Measurements from ENCODE around the gene GRK4.

DNA sequence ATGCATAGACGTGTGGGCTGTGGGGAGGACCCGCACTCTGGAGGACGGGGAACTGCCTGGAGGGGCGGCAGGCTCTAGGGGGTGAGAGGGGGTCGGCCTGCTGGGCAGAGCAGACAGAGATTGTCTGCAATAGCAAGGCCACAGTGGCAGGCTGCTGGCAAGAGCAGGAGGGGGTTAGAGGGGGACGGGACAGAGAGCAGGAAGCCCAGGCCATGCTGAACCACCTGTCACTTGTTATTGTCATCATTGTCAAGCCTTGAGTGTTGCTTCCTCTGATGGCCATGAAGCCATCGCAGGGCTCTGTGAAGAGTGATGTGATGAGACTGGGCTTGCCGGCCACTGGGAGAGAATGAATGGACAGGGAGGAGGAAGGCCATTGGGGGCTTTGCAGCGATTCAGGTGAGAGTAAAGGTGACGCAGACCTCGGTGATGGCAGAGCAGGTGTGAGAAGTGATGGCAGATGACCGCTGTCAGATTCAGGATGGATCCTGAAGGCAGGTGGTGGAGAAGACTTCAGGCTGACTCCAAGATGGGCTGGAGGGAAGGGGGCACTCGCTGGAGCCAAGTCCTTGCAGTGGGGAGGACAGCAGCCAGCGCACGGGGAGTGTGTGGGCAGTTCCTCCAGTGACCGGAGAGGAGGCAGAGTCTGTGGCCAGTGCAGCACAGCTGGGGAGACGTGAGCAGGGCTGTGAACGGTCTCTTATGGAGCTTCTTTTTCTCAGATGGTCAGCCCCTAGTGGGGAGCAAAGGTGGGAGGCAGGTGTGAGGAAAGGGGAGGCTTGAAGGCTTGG is 67.4 kb downstream of the GRK4 start:
- no peak for TF ChIP-seq POLR2A (IDR thresholded peaks at IDR 0.05; ENCODE audit: extremely low read depth, insufficient read length)
- no peak for TF ChIP-seq CTCF (IDR thresholded peaks at IDR 0.05; ENCODE audit: low read depth, low read length)

All from NB4 (cell line).